K562 (cell line): ENCODE results near the gene ELOB. TPM values are rescaled to one million over a fixed set of nuclear protein-coding genes. Genes with fewer than 3 reads are reported as not detected.

Experiments used
- ATAC-seq: fragments of 200-7000 bp; cut with Tn5 transposase; 3 replicates; pipeline ENCODE4 v1.9.1; 2020; ENCODE audit warnings: moderate library complexity
- BruUV-seq: library from RNA; stranded (reverse); fragments of 400-500 nt; replicated peaks from 2 replicates; lab custom pipeline; 2021; lab: Mats Ljungman, UMichigan
- CTCF ChIA-PET: fragments of 300-600 bp; formaldehyde crosslinking; extraction: SDS; loops from one replicate; lab custom pipeline; 2021; ENCODE audit warnings: low intra/inter-chr PET ratio; lab: Yijun Ruan, JAX
- POLR2A ChIA-PET: fragments of 300-600, 350-650 bp; sonication (Branson Sonifier 250); formaldehyde crosslinking; extraction: SDS; loops from one replicate; lab custom pipeline; 2021; ENCODE audit warnings: antibody characterized with exemption, inconsistent platforms; lab: Yijun Ruan, JAX
- DNase-seq, 4 experiments: peaks; one replicate each; pipeline versions ENCODE4 v3.0.0 to v3.0.0-alpha.2; 2011 to 2018; ENCODE audit warnings: low spot score in 3 of 4, mixed read lengths in 3 of 4; ENCODE audit errors: extremely low read depth in 1 of 4
- FAIRE-seq: peaks from 2 replicates; lab custom pipeline; 2011; peaks lifted over from hg19 to GRCh38; lab: Jason Lieb, UNC
- H2AFZ ChIP-seq: 2 replicates; pipeline ENCODE4 v1.6.0; 2011; ENCODE audit warnings: low read depth, low read length, control low read depth, inconsistent platforms
- H3K27ac ChIP-seq: fragments of 200-600 bp; 3 replicates; pipeline ENCODE4 v1.8.0; 2011; ENCODE audit warnings: low read depth, mild to moderate bottlenecking, control low read depth, inconsistent platforms, low read length, moderate library complexity, mixed read lengths; ENCODE audit errors: extremely low read depth
- H3K27me3 ChIP-seq, 2 experiments: fragments of 300-600 bp in 1 of 2; 2 replicates in 1 of 2; 3 replicates in 1 of 2; pipeline versions ENCODE4 v1.6.0 to v1.8.0; 2011; ENCODE audit warnings: inconsistent platforms in 2 of 2, low read length in 2 of 2, mild to moderate bottlenecking in 1 of 2, mixed read lengths in 1 of 2, moderate library complexity in 1 of 2; ENCODE audit not compliant: control insufficient read depth in 2 of 2, insufficient read depth in 2 of 2
- H3K36me3 ChIP-seq: fragments of 300-600 bp; 3 replicates; pipeline ENCODE4 v1.8.0; 2011; ENCODE audit warnings: mild to moderate bottlenecking, low read length, inconsistent platforms; ENCODE audit not compliant: control insufficient read depth, insufficient read depth
- H3K4me1 ChIP-seq, 2 experiments: fragments of 200-600 bp in 1 of 2; replicated peaks in 1 of 2; 2 replicates in 1 of 2; 3 replicates in 1 of 2; pipeline versions ENCODE4 v1.5.1 to v1.8.0; 2011; ENCODE audit warnings: inconsistent platforms in 2 of 2, low read length in 2 of 2, mild to moderate bottlenecking in 1 of 2, mixed read lengths in 1 of 2, moderate library complexity in 1 of 2; ENCODE audit not compliant: control insufficient read depth in 2 of 2, insufficient read depth in 2 of 2
- H3K4me2 ChIP-seq: 2 replicates; pipeline ENCODE4 v1.6.1; 2011; ENCODE audit warnings: low read length, control low read depth, inconsistent platforms, mixed read lengths; ENCODE audit not compliant: insufficient read depth
- H3K4me3 ChIP-seq: fragments of 200-600 bp; sonication (generic), shearing (Covaris generic); 2 replicates; pipeline ENCODE4 v1.5.1; 2016; ENCODE audit warnings: control low read depth, inconsistent platforms
- H3K79me2 ChIP-seq: fragments of 200-600 bp; 3 replicates; pipeline ENCODE4 v1.8.0; 2011; ENCODE audit warnings: low read length, inconsistent platforms; ENCODE audit not compliant: control insufficient read depth, insufficient read depth
- H3K9ac ChIP-seq, 2 experiments: 2 replicates each; pipeline versions ENCODE4 v1.6.0 to v1.6.1; 2011; ENCODE audit warnings: low read depth in 2 of 2, low read length in 2 of 2, control low read depth in 1 of 2, inconsistent platforms in 1 of 2, mild to moderate bottlenecking in 1 of 2, mixed read lengths in 1 of 2; ENCODE audit not compliant: insufficient read depth in 1 of 2
- H3K9me1 ChIP-seq: one replicate; pipeline ENCODE4 v1.6.0; 2011; ENCODE audit warnings: inconsistent platforms, mild to moderate bottlenecking, low read length, moderate library complexity; ENCODE audit not compliant: control insufficient read depth, insufficient read depth
- H3K9me3 ChIP-seq: replicated peaks from 2 replicates; pipeline ENCODE4 v1.5.1; 2011; ENCODE audit warnings: low read depth, low read length, inconsistent platforms; ENCODE audit not compliant: control insufficient read depth, insufficient read depth
- H4K20me1 ChIP-seq: replicated peaks from 2 replicates; pipeline ENCODE4 v1.6.1; 2011; ENCODE audit warnings: low read length, inconsistent platforms, mixed read lengths; ENCODE audit not compliant: control insufficient read depth, insufficient read depth
- CBFA2T2 ChIP-seq: fragments of 450-650 bp; conservative IDR thresholded peaks from 2 replicates; pipeline ENCODE4 v1.6.1; 2017; ENCODE audit warnings: mild to moderate bottlenecking
- E2F6 ChIP-seq, 2 experiments: IDR thresholded peaks; 2 replicates each; pipeline ENCODE4 v1.6.1; 2011; ENCODE audit warnings: borderline replicate concordance in 1 of 2, control low read depth in 1 of 2, low read depth in 1 of 2, low read length in 1 of 2, mild to moderate bottlenecking in 1 of 2, mixed read lengths in 1 of 2, moderate library complexity in 1 of 2; ENCODE audit not compliant: insufficient read depth in 1 of 2, insufficient read length in 1 of 2, poor library complexity in 1 of 2, severe bottlenecking in 1 of 2; ENCODE audit errors: extremely low read depth in 1 of 2
- EZH2 ChIP-seq: IDR thresholded peaks from 2 replicates; pipeline ENCODE4 v1.6.1; 2012; ENCODE audit warnings: low read depth, mild to moderate bottlenecking, inconsistent platforms, low read length, borderline replicate concordance
- KLF13 ChIP-seq: fragments of 450-650 bp; IDR thresholded peaks from 2 replicates; pipeline ENCODE4 v1.6.1; 2016; ENCODE audit warnings: missing genetic modification characterization, low read depth, mild to moderate bottlenecking, missing compliant biosample characterization, moderate library complexity, borderline replicate concordance
- MEIS2 ChIP-seq: fragments of 450-650 bp; IDR thresholded peaks from 2 replicates; pipeline ENCODE4 v1.6.1; 2014; ENCODE audit warnings: mild to moderate bottlenecking; ENCODE audit not compliant: partially characterized antibody
- POLR2AphosphoS5 ChIP-seq: IDR thresholded peaks from 2 replicates; pipeline ENCODE4 v1.6.1; 2011; ENCODE audit warnings: mild to moderate bottlenecking, low read depth, low read length, moderate library complexity; ENCODE audit not compliant: control insufficient read depth, insufficient read depth
- RBFOX2 ChIP-seq: fragments of 200-400 bp; formaldehyde crosslinking; IDR thresholded peaks from 2 replicates; pipeline ENCODE4 v1.6.1; 2017; ENCODE audit warnings: low read depth, mild to moderate bottlenecking, low read length, moderate library complexity
- RBM34 ChIP-seq: fragments of 200-400 bp; formaldehyde crosslinking; IDR thresholded peaks from 2 replicates; pipeline ENCODE4 v1.6.1; 2018; ENCODE audit warnings: low read length, borderline replicate concordance; ENCODE audit not compliant: insufficient read depth
- SUPT5H ChIP-seq: fragments of 450-650 bp; IDR thresholded peaks from 2 replicates; pipeline ENCODE4 v1.6.1; 2016
- THRAP3 ChIP-seq: fragments of 450-650 bp; IDR thresholded peaks from 2 replicates; pipeline ENCODE4 v1.6.1; 2016; ENCODE audit warnings: mild to moderate bottlenecking, inconsistent platforms, borderline replicate concordance
- ZNF165 ChIP-seq: fragments of 250-450 bp; sonication (Bioruptor Pico); IDR thresholded peaks from 2 replicates; pipeline ENCODE4 v1.4.0; 2020; ENCODE audit warnings: borderline replicate concordance
- ZNF217 ChIP-seq: sonication (generic); formaldehyde crosslinking; IDR thresholded peaks from 2 replicates; pipeline ENCODE4 v1.8.0; 2022; ENCODE audit warnings: mild to moderate bottlenecking, missing genetic modification reagents
- ZNF740 ChIP-seq, 3 experiments: fragments of 200-800 bp in 1 of 3; sonication (Bioruptor generic) in 1 of 3; sonication (generic) in 1 of 3; formaldehyde crosslinking in 1 of 3; IDR thresholded peaks; 2 replicates each; pipeline versions ENCODE4 v1.6.1 to v1.8.0; 2016 to 2022; ENCODE audit warnings: mild to moderate bottlenecking in 2 of 3, missing compliant biosample characterization in 2 of 3, missing genetic modification characterization in 2 of 3, missing genetic modification reagents in 1 of 3
- WGBS: fragments of 100-300 bp; shearing (Covaris generic); methylation state at CpG from one replicate; pipeline ENCODE4 v1.1.6; 2016; ENCODE audit warnings: low coverage, mixed read lengths; ENCODE audit not compliant: insufficient coverage; ENCODE audit errors: missing lambda C conversion rate; 5-methylcytosine and 5-hydroxymethylcytosine counted together
- in situ Hi-C: fragments of 300-500 bp; cut with MboI; formaldehyde crosslinking; loops from 4 replicates; pipeline ENCODE4 v1.15.0; 2018; ENCODE audit warnings: inconsistent platforms, mixed read lengths
- intact Hi-C: fragments of 100-400 bp; cut with micrococcal nuclease; formaldehyde crosslinking; loops from 2 replicates; pipeline ENCODE4 v1.14.2; 2022
- polyA plus RNA-seq, 8 experiments: library from polyadenylated mRNA; depleted of rRNA in 4 of 8; stranded (reverse) in 5 of 8; unstranded in 3 of 8; fragments of >200 nt; fragmentation: Nextera tagmentation in 2 of 8; fragmentation: Illumina TruSeq in 1 of 8; extraction: Ambion mirVana in 2 of 8; extraction: Trizol in 1 of 8; gene quantifications; 2 replicates each; pipeline versions ENCODE4 v1.2.1 to v1.2.3, GENCODE V29; 2011 to 2014; ENCODE audit warnings: inconsistent platforms in 1 of 8, missing spikeins in 1 of 8
- total RNA-seq, 7 experiments: library from RNA; depleted of rRNA in 6 of 7; stranded (reverse); fragments of >200 nt in 6 of 7; fragmentation: Illumina TruSeq in 2 of 7; extraction: Trizol in 2 of 7; gene quantifications; 2 replicates each; pipeline versions ENCODE4 v1.2.1 to v1.2.3, GENCODE V29; 2011 to 2021; ENCODE audit warnings: low replicate concordance in 1 of 7

ELOB gene
- total and polyA plus RNA-seq, 9 of the 15 experiments (the other 6 are each of a cell fraction or from before 2014, with no cell fraction given), result 63.2 to 791 (median 237) TPM

GRCh38 chr16:2765462-2766404 lies 11.3 kb downstream of the ELOB start:
- no peaks in the 10 kb centered on the region for H3K27me3 ChIP-seq
- no peaks in the 10 kb centered on the region for H3K9me1 ChIP-seq
- no TSS peak for BruUV-seq
- H3K4me3 ChIP-seq, result no peak overlapping the region
- no peak overlapping the region for H3K27ac ChIP-seq
- POLR2A ChIA-PET, result interaction anchor here (0.6 to 9.0 kb wide), 7 partner anchors 8 to 102 kb away, joined by 3 to 96 read pairs (median 10); partner anchors contain the start of genes ELOB, PRSS21 and SRRM2
- DNase-seq, result no peak
- ATAC-seq, result no peak
- H3K4me1 ChIP-seq, result peaks cover 13 to 47% of the 10 kb centered on the region in 2 experiments; a peak in 4 of 5 replicates
- peaks cover 18% of the 10 kb centered on the region for H4K20me1 ChIP-seq
- peaks cover 15% of the 10 kb centered on the region for H3K9me3 ChIP-seq
- intact Hi-C loops, result no loop called here
- 96% methylated on average over 61 of the region's 73 CpGs for WGBS
- in situ Hi-C loops, result no loop called here
- CTCF ChIA-PET, result no interaction called here
- peaks cover 100% of the 10 kb centered on the region for H3K36me3 ChIP-seq
- no peak for FAIRE-seq
- peaks cover 73% of the 10 kb centered on the region for H3K79me2 ChIP-seq
- H3K9ac ChIP-seq, result no peak overlapping the region
- no peak overlapping the region for H2AFZ ChIP-seq
- H3K4me2 ChIP-seq, result no peak overlapping the region
- TF ChIP-seq ZNF740 (CRISPR knock-in tag; IDR thresholded peaks at IDR 0.05) (0 out of 2 replicates have a peak, but pooled peaks have one; percentile 11), ZNF740 (tag; IDR thresholded peaks at IDR 0.05) (no peak), EZH2 (no peak), RBFOX2 (peak; percentile 65), RBM34 (no peak), THRAP3 (peak; percentile 40; the same call in 1 of the 2 replicates), MEIS2 (peak; percentile 14), KLF13 (tag) (no peak), SUPT5H (0 out of 2 replicates have a peak, but pooled peaks have one; percentile 5), E2F6 (IDR thresholded peaks at IDR 0.05; ENCODE audit: borderline replicate concordance in 1 of 2, extremely low read depth in 1 of 2, insufficient read depth in 1 of 2, insufficient read length in 1 of 2, low read depth in 1 of 2, low read length in 1 of 2, poor library complexity in 1 of 2, severe bottlenecking in 1 of 2) (peak; percentile 7 to 47), ZNF165 (CRISPR knock-in tag) (no peak), CBFA2T2 (no peak), POLR2AphosphoS5 (peak; percentile 38; the same call in 1 of the 2 replicates), ZNF217 (CRISPR knock-in tag) (no peak)
